HepG2 (cell line): ENCODE data around the gene B4GALT3. TPM values are rescaled to one million over a fixed set of nuclear protein-coding genes. Genes with fewer than 3 reads are reported as not detected.

Source experiments
- ATAC-seq: fragments of 200-7000 bp; cut with Tn5 transposase; 3 replicates; pipeline ENCODE4 v1.9.1; 2020; ENCODE audit warnings: mild to moderate bottlenecking, moderate library complexity
- BruUV-seq: library from RNA; stranded (reverse); fragments of 400-500 nt; replicated peaks from 2 replicates; lab custom pipeline; 2021; lab: Mats Ljungman, UMichigan
- CTCF ChIA-PET: fragments of 300-600 bp; formaldehyde crosslinking; extraction: SDS; loops from one replicate; lab custom pipeline; 2021; ENCODE audit warnings: low total read pairs, inconsistent platforms, low intra/inter-chr PET ratio; lab: Yijun Ruan, JAX
- POLR2A ChIA-PET: fragments of 350-600 bp; sonication (Branson Sonifier 250); formaldehyde crosslinking; loops from one replicate; lab custom pipeline; 2020; ENCODE audit warnings: antibody characterized with exemption, inconsistent platforms; lab: Yijun Ruan, JAX
- DNase-seq: peaks from one replicate; pipeline ENCODE4 v3.0.0-alpha.2; 2015; ENCODE audit warnings: low spot score
- FAIRE-seq: peaks from 3 replicates; lab custom pipeline; 2011; peaks lifted over from hg19 to GRCh38; lab: Jason Lieb, UNC
- H2AFZ ChIP-seq: one replicate; pipeline ENCODE4 v1.6.1; 2011; ENCODE audit warnings: low read length, inconsistent platforms
- H3K27ac ChIP-seq: fragments of 300-600 bp; 3 replicates; pipeline ENCODE4 v1.8.0; 2011; ENCODE audit warnings: mixed run types, mild to moderate bottlenecking, mixed read lengths, low read length, inconsistent platforms; ENCODE audit not compliant: insufficient read depth; ENCODE audit errors: extremely low read length
- H3K27me3 ChIP-seq, 2 experiments: fragments of 200-600 bp in 1 of 2; 2 replicates in 1 of 2; 3 replicates in 1 of 2; pipeline versions ENCODE4 v1.6.0 to v1.8.0; 2011; ENCODE audit warnings: low read length in 2 of 2, mild to moderate bottlenecking in 2 of 2, moderate library complexity in 2 of 2, inconsistent platforms in 1 of 2; ENCODE audit not compliant: insufficient read depth in 2 of 2, control insufficient read depth in 1 of 2
- H3K36me3 ChIP-seq, 2 experiments: fragments of 200-600 bp in 1 of 2; replicated peaks in 1 of 2; 2 replicates in 1 of 2; 3 replicates in 1 of 2; pipeline versions ENCODE4 v1.5.1 to v1.8.0; 2011; ENCODE audit warnings: low read length in 2 of 2, inconsistent platforms in 1 of 2; ENCODE audit not compliant: insufficient read depth in 2 of 2, control insufficient read depth in 1 of 2
- H3K4me1 ChIP-seq: 2 replicates; pipeline ENCODE4 v1.5.1; 2012; ENCODE audit warnings: low read length, inconsistent platforms; ENCODE audit not compliant: insufficient read depth
- H3K4me2 ChIP-seq: 2 replicates; pipeline ENCODE4 v1.6.0; 2011; ENCODE audit warnings: low read depth, low read length, inconsistent platforms
- H3K4me3 ChIP-seq, 3 experiments: fragments of 200-600 bp in 1 of 3; sonication (generic), shearing (Covaris generic) in 1 of 3; replicated peaks in 1 of 3; 2 replicates each; pipeline ENCODE4 v1.5.1; 2011 to 2016; ENCODE audit warnings: low read length in 3 of 3, inconsistent platforms in 2 of 3, low read depth in 2 of 3, mild to moderate bottlenecking in 2 of 3, control low read depth in 1 of 3, mixed read lengths in 1 of 3; ENCODE audit not compliant: insufficient read depth in 1 of 3
- H3K79me2 ChIP-seq: one replicate; pipeline ENCODE4 v1.6.1; 2011; ENCODE audit warnings: low read length, inconsistent platforms; ENCODE audit not compliant: insufficient read depth
- H3K9ac ChIP-seq: 2 replicates; pipeline ENCODE4 v1.6.0; 2011; ENCODE audit warnings: mild to moderate bottlenecking, low read depth, low read length, inconsistent platforms; ENCODE audit not compliant: insufficient read depth
- H3K9me3 ChIP-seq: 2 replicates; pipeline ENCODE4 v1.5.1; 2012; ENCODE audit warnings: mild to moderate bottlenecking, low read length
- H4K20me1 ChIP-seq: 2 replicates; pipeline ENCODE4 v1.6.0; 2011; ENCODE audit warnings: inconsistent platforms, mild to moderate bottlenecking, low read length, moderate library complexity; ENCODE audit not compliant: insufficient read depth
- ATRX ChIP-seq: sonication (generic); formaldehyde crosslinking; IDR thresholded peaks from 2 replicates; pipeline ENCODE4 v1.4.0; 2020; ENCODE audit warnings: missing genetic modification reagents, borderline replicate concordance
- DNMT1 ChIP-seq: sonication (generic); formaldehyde crosslinking; IDR thresholded peaks from 2 replicates; pipeline ENCODE4 v1.5.1; 2020; ENCODE audit warnings: mild to moderate bottlenecking, missing genetic modification reagents
- HOXA5 ChIP-seq: sonication (generic); formaldehyde crosslinking; IDR thresholded peaks from 2 replicates; pipeline ENCODE4 v1.4.0; 2020; ENCODE audit warnings: missing genetic modification reagents
- KLF16 ChIP-seq, 2 experiments: sonication (generic) in 1 of 2; formaldehyde crosslinking in 1 of 2; IDR thresholded peaks; 2 replicates each; pipeline versions ENCODE4 v1.6.1 to v1.8.0; 2016 to 2023; ENCODE audit warnings: missing genetic modification reagents in 2 of 2, missing compliant biosample characterization in 1 of 2
- NFATC3 ChIP-seq: sonication (generic); formaldehyde crosslinking; IDR thresholded peaks from 2 replicates; pipeline ENCODE4 v1.5.1; 2020; ENCODE audit warnings: mild to moderate bottlenecking, missing genetic modification reagents
- PCBP1 ChIP-seq: fragments of 200-400 bp; formaldehyde crosslinking; IDR thresholded peaks from 2 replicates; pipeline ENCODE4 v1.6.1; 2017; ENCODE audit warnings: mild to moderate bottlenecking, low read depth, low read length, borderline replicate concordance
- RAD21 ChIP-seq: fragments of 450-650 bp; formaldehyde crosslinking; IDR thresholded peaks from 2 replicates; pipeline ENCODE4 v1.5.0; 2020; ENCODE audit warnings: mild to moderate bottlenecking
- RELA ChIP-seq: sonication (generic); formaldehyde crosslinking; IDR thresholded peaks from 2 replicates; pipeline ENCODE4 v1.4.0; 2020; ENCODE audit warnings: missing genetic modification reagents
- SMC3 ChIP-seq: IDR thresholded peaks from 2 replicates; pipeline ENCODE4 v1.6.1; 2011; ENCODE audit warnings: low read length, improper control_type of control experiment
- ZNF335 ChIP-seq: sonication (generic); formaldehyde crosslinking; IDR thresholded peaks from 2 replicates; pipeline ENCODE4 v1.4.0; 2020; ENCODE audit warnings: missing genetic modification reagents
- ZNF546 ChIP-seq: sonication (generic); formaldehyde crosslinking; conservative IDR thresholded peaks from 2 replicates; pipeline ENCODE4 v1.8.1; 2023; ENCODE audit warnings: mild to moderate bottlenecking, missing genetic modification reagents
- ZNF572 ChIP-seq: sonication (generic); formaldehyde crosslinking; IDR thresholded peaks from 2 replicates; pipeline ENCODE4 v1.5.1; 2020; ENCODE audit warnings: mild to moderate bottlenecking, missing genetic modification reagents
- ZNF652 ChIP-seq: IDR thresholded peaks from 2 replicates; pipeline ENCODE4 v1.6.1; 2016; ENCODE audit warnings: low read depth, borderline replicate concordance
- ZNF775 ChIP-seq: sonication (generic); formaldehyde crosslinking; IDR thresholded peaks from 2 replicates; pipeline ENCODE4 v1.4.0; 2020; ENCODE audit warnings: missing genetic modification reagents, mild to moderate bottlenecking, moderate library complexity, borderline replicate concordance
- ZNF790 ChIP-seq: sonication (generic); formaldehyde crosslinking; IDR thresholded peaks from 2 replicates; pipeline ENCODE4 v1.8.0; 2022; ENCODE audit warnings: missing genetic modification reagents, mild to moderate bottlenecking, borderline replicate concordance
- ZNF839 ChIP-seq: sonication (generic); formaldehyde crosslinking; IDR thresholded peaks from 2 replicates; pipeline ENCODE4 v1.4.0; 2020; ENCODE audit warnings: missing genetic modification reagents, mild to moderate bottlenecking, borderline replicate concordance
- WGBS: methylation state at CpG from one replicate; pipeline ENCODE4 v1.1.6; 2017; ENCODE audit warnings: low lambda C conversion rate; 5-methylcytosine and 5-hydroxymethylcytosine counted together
- in situ Hi-C: cut with HindIII; loops from 2 replicates; pipeline ENCODE4 v1.10.0; 2017; ENCODE audit warnings: low pct_unique_long_range_greater_than_20kb; ENCODE audit not compliant: extremely low pct_ligation_motif_present
- intact Hi-C: fragments of 100-400 bp; cut with micrococcal nuclease; formaldehyde crosslinking; loops from one replicate; pipeline ENCODE4 v1.10.0; 2022; ENCODE audit not compliant: unreplicated experiment
- polyA plus RNA-seq, 8 experiments: library from polyadenylated mRNA; depleted of rRNA in 3 of 8; stranded (reverse) in 7 of 8; unstranded in 1 of 8; fragments of >200 nt; fragmentation: Illumina TruSeq in 4 of 8; extraction: Trizol in 4 of 8; gene quantifications; 2 replicates each; pipeline versions ENCODE4 v1.2.1 to v1.2.3, GENCODE V29; 2011 to 2016; ENCODE audit warnings: low read depth in 4 of 8, missing spikeins in 1 of 8, mixed read lengths in 1 of 8; ENCODE audit not compliant: insufficient read depth in 1 of 8
- total RNA-seq, 5 experiments: library from RNA; depleted of rRNA; stranded (reverse); fragments of >200 nt; fragmentation: Illumina TruSeq; extraction: Trizol; gene quantifications; 2 replicates each; pipeline ENCODE4 v1.2.3, GENCODE V29; 2016; ENCODE audit warnings: low read depth in 1 of 5
- TF ChIP-seq, protein P1 (sequence below): sonication (generic); formaldehyde crosslinking; IDR thresholded peaks from 2 replicates; pipeline ENCODE4 v1.5.0; 2020; ENCODE audit warnings: missing genetic modification reagents
- TF ChIP-seq, protein P2 (sequence below): sonication (generic); formaldehyde crosslinking; IDR thresholded peaks from 2 replicates; pipeline ENCODE4 v1.4.0; 2020; ENCODE audit warnings: missing genetic modification reagents
- TF ChIP-seq, protein P3 (sequence below): sonication (generic); formaldehyde crosslinking; IDR thresholded peaks from 2 replicates; pipeline ENCODE4 v1.4.0; 2020; ENCODE audit warnings: missing genetic modification reagents

The B4GALT3 gene
- total and polyA plus RNA-seq, 2 of the 13 experiments (the other 11 are each of a cell fraction or from before 2014, with no cell fraction given): 35.6 to 40.4 TPM

DNA sequence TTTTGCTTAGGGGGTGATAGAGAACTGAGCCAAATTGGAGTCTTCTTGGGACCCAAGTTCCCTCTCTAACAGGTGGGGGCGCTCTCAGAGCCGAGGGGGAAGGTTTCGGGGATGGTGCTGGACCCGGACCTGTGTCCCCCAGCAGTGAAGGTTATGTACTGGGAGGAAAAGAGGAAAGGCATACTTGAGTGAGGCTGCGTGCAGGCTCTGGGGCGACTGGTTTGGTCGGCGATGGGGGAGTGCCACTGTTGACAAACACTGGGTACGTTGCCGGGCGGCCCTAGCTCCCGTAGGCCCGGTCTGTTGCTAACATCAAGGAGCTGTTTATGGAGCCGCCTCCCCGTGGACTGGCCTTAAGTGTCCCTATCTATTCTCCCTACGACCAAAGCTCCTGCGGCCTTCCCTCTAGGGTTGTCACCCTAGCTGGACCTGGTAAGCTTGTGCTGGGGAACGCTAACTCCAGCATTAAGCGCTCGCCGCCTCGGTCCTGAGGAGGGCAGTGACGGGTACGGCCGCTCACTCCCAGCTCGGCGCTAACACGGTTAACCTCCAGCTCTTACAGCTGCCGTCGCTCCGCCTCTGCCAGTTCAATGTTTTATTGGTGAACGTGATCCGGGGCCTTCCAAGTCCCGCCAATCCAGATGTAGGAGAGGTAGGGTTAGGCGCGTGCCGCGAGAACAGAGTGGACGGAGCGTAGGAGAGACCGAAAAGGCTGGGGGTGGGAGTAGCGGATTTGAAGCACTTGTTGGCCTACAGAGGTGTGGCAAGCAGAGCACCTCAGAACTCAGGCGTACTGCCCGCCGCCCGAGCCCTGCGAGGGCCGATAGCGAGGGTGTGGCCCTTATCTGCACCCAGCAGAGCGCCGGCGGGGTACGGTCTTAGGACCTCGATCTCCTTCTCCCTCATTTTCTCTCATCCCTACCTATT is 11.3 kb downstream of the B4GALT3 start, which contains the start of gene PPOX:
Gene PPOX, plus strand, starts transcription at position 685 of the 927 bp plus-strand sequence. CDS start 422 bp downstream, outside the sequence.
- H2AFZ ChIP-seq: peak within 1 kb of the TSS; percentile 35
- peak within 1 kb of the TSS; percentile 80 for H3K9ac ChIP-seq
- ATAC-seq (peak; percentile 96), FAIRE-seq (peak; percentile 95), DNase-seq (peak; percentile 97)
- no peaks in the 10 kb centered on the region for H4K20me1 ChIP-seq
- no peaks in the 10 kb centered on the region for H3K27me3 ChIP-seq
- WGBS: under 1% methylated on average over 30 of the region's 54 CpGs
- no peaks in the 10 kb centered on the region for H3K9me3 ChIP-seq
- H3K4me1 ChIP-seq: peaks cover 25% of the 10 kb centered on the region
- H3K27ac ChIP-seq: peak within 1 kb of the TSS; percentile 62
- ChIA-PET CTCF (interaction anchor here (1.7 kb wide), 1 partner anchor 12 kb away, joined by 4 read pairs; the partner anchor contains the start of gene B4GALT3), POLR2A (interaction anchor here (0.8 to 2.9 kb wide), 20 partner anchors 9 to 221 kb away, joined by 3 to 30 read pairs (median 5); partner anchors contain the start of genes ADAMTS4, APOA2, B4GALT3 and DEDD)
- peaks cover 16 to 38% of the 10 kb centered on the region in 2 experiments for H3K36me3 ChIP-seq
- no TSS peak for BruUV-seq
- in situ Hi-C loops: no loop called here
- peak within 1 kb of the TSS; percentile 84 for H3K4me2 ChIP-seq
- intact Hi-C loops: no loop called here
- peaks cover 2% of the 10 kb centered on the region for H3K79me2 ChIP-seq
- H3K4me3 ChIP-seq: peak within 1 kb of the TSS; percentile 71 to 88 (median 74)
- TF ChIP-seq ATRX (CRISPR knock-in tag): no peak
- TF ChIP-seq, protein P1, sequence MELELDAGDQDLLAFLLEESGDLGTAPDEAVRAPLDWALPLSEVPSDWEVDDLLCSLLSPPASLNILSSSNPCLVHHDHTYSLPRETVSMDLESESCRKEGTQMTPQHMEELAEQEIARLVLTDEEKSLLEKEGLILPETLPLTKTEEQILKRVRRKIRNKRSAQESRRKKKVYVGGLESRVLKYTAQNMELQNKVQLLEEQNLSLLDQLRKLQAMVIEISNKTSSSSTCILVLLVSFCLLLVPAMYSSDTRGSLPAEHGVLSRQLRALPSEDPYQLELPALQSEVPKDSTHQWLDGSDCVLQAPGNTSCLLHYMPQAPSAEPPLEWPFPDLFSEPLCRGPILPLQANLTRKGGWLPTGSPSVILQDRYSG (CRISPR knock-in tag): no peak
- TF ChIP-seq PCBP1: no peak
- TF ChIP-seq ZNF652: peak; percentile 100
- no peak for TF ChIP-seq ZNF790 (CRISPR knock-in tag)
- TF ChIP-seq NFATC3: no peak
- no peak for TF ChIP-seq ZNF572 (CRISPR knock-in tag)
- TF ChIP-seq RELA (CRISPR knock-in tag): no peak
- peak; percentile 86 to 94; a peak in 3 of 4 replicates for TF ChIP-seq KLF16 (CRISPR knock-in tag; IDR thresholded peaks at IDR 0.05)
- no peak for TF ChIP-seq DNMT1 (CRISPR knock-in tag)
- TF ChIP-seq, protein P2, sequence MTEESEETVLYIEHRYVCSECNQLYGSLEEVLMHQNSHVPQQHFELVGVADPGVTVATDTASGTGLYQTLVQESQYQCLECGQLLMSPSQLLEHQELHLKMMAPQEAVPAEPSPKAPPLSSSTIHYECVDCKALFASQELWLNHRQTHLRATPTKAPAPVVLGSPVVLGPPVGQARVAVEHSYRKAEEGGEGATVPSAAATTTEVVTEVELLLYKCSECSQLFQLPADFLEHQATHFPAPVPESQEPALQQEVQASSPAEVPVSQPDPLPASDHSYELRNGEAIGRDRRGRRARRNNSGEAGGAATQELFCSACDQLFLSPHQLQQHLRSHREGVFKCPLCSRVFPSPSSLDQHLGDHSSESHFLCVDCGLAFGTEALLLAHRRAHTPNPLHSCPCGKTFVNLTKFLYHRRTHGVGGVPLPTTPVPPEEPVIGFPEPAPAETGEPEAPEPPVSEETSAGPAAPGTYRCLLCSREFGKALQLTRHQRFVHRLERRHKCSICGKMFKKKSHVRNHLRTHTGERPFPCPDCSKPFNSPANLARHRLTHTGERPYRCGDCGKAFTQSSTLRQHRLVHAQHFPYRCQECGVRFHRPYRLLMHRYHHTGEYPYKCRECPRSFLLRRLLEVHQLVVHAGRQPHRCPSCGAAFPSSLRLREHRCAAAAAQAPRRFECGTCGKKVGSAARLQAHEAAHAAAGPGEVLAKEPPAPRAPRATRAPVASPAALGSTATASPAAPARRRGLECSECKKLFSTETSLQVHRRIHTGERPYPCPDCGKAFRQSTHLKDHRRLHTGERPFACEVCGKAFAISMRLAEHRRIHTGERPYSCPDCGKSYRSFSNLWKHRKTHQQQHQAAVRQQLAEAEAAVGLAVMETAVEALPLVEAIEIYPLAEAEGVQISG (CRISPR knock-in tag): peak; percentile 82
- TF ChIP-seq SMC3: no peak
- TF ChIP-seq, protein P3, sequence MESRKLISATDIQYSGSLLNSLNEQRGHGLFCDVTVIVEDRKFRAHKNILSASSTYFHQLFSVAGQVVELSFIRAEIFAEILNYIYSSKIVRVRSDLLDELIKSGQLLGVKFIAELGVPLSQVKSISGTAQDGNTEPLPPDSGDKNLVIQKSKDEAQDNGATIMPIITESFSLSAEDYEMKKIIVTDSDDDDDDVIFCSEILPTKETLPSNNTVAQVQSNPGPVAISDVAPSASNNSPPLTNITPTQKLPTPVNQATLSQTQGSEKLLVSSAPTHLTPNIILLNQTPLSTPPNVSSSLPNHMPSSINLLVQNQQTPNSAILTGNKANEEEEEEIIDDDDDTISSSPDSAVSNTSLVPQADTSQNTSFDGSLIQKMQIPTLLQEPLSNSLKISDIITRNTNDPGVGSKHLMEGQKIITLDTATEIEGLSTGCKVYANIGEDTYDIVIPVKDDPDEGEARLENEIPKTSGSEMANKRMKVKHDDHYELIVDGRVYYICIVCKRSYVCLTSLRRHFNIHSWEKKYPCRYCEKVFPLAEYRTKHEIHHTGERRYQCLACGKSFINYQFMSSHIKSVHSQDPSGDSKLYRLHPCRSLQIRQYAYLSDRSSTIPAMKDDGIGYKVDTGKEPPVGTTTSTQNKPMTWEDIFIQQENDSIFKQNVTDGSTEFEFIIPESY (CRISPR knock-in tag): no peak
- TF ChIP-seq ZNF335 (CRISPR knock-in tag): peak; percentile 62; the same call in 1 of the 2 replicates
- no peak for TF ChIP-seq RAD21 (CRISPR knock-in tag)
- TF ChIP-seq ZNF839 (CRISPR knock-in tag): no peak
- TF ChIP-seq HOXA5 (CRISPR knock-in tag): peak; percentile 80
- TF ChIP-seq ZNF546: no peak; the same call in 1 of the 2 replicates
- no peak for TF ChIP-seq ZNF775 (CRISPR knock-in tag)
